Posterior vena cava (tissue), 2 donors: Measurements from ENCODE around the gene PARD3. TPM values are rescaled to one million over a fixed set of nuclear protein-coding genes. Genes with fewer than 3 reads are reported as not detected.
"Not testable (repeated sequence)": the region's sequence is repeated elsewhere in the genome, so short reads cannot be mapped to it uniquely, and the experiment has no call there.

Source experiments
- DNase-seq: peaks from one replicate; pipeline ENCODE4 v3.0.0-alpha.2; 2020; ENCODE audit warnings: low spot score
- intact Hi-C, 2 donors: fragments of 100-400 bp; cut with DNase I; formaldehyde crosslinking; loops; one replicate each; pipeline versions ENCODE4 v1.14.1 to v1.14.2; 2022 to 2023
- total RNA-seq, 2 donors: library from RNA; stranded (reverse); fragmentation: NEBNext Ultra II Directional; extraction: Animal tissue kit (Norgen Biotek cat#: 25700); gene quantifications; one replicate each; pipeline ENCODE4 v1.2.1, GENCODE V29; 2021
- donor health status: DM: yes; HTN: yes; CAD: no.
- donor health status: DM: yes; HTN: yes; CAD: no.

The PARD3 gene
- total RNA-seq, 2 donors from 2014 or later: 28.8 to 30.6 TPM

DNA sequence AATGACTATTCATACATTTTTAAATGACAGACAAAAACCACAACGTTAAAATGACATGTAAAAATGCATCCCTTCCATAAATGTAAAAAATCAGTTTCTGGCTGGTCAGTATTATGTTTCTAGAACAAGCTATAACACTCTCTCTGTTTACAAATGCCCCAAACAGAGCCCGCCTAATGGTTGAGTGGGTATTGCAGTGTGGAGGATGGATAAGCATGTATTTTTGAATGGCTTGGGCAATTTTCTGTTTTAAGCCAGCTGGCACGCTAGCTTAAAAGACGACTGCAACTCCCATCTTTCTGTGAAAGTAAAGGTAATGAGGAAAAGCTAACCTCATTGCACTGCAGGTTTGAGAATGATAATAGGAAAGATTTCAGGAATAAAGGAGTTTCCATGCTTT lies 430.7 kb downstream of the PARD3 start:
- intact Hi-C loops: no loop called here
- no peak for DNase-seq

DNA sequence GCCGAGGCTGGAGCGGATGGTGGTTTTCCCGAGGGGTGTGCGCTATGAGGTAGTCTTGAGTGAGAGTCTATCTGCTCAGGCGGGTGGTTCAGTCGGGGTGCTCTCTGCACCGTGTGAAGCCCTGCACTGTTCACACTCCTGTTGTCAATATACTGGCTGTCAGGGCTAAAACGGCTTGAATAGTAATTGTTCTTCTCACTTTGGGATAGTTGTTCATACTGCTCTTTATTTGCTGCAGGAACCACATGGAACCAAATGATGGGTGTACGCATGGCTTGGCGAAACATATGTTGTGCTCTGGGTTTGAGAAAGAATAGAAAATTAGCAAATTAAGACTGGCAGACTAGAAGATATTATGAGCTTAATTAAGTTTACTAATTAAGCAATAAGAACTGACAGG lies 432.5 kb downstream of the PARD3 start:
- DNase-seq: no peak
- intact Hi-C loops: no loop called here

DNA sequence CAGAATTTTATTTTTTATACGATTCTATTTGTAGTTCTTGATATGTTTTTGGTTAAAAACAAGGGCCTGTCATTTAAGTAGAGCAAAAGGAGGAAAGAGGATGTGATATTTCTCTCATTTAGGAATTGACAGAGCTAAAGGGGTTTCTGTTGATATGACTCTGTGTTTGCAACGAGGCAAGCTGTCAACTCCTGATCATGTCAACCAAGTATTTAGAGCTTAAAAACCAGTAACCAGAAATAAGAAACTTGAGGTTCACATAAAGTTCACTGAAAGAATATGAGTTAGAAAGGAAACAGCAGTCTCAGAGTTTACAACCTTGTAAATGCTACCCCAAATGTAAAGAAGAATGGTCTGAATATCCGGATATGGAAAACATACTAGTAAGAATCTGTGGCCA lies 434.2 kb downstream of the PARD3 start:
- intact Hi-C loops: no loop called here
- no peak for DNase-seq

DNA sequence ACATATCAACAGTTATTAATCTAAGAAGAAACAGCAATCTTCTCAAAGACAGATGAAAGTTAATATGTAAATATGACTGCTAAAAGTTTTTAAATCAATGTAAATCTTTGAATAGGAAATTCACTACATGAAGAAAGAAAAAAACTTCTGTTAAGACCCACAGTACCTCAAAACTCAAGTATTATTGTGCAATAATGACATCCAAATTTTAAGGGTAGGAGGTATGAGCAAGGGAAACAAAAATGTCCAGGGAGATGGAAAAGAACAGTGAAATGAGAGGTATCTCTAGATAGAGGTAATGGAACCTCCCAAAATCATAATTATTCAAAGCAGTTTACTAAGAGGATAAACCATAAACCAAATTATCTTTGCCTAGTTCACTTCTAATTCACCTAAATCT lies 436.8 kb downstream of the PARD3 start:
- intact Hi-C loops: no loop called here

DNA sequence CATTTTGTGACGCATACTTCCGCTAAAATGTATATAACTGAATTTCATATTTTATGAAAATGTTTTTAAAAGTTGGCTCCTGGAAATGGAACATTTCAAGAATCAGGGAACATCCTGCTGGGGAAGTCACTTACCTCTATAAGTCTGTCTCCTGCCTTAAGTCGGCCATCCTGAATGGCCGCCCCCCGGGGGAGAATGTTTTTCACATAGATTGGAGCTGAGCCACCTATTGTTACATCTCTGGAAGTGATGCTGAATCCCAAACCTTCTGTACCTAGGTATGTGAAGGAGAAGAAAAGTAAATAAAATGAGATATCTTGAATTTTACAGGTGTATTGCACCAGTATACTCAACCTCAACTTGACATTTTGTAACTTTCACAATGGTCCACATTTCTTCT lies 437.3 kb downstream of the PARD3 start:
- no peak for DNase-seq
- intact Hi-C loops: no loop called here

More for the DNA sequence above, 436.8 kb downstream of the PARD3 start:
- no peak for DNase-seq

DNA sequence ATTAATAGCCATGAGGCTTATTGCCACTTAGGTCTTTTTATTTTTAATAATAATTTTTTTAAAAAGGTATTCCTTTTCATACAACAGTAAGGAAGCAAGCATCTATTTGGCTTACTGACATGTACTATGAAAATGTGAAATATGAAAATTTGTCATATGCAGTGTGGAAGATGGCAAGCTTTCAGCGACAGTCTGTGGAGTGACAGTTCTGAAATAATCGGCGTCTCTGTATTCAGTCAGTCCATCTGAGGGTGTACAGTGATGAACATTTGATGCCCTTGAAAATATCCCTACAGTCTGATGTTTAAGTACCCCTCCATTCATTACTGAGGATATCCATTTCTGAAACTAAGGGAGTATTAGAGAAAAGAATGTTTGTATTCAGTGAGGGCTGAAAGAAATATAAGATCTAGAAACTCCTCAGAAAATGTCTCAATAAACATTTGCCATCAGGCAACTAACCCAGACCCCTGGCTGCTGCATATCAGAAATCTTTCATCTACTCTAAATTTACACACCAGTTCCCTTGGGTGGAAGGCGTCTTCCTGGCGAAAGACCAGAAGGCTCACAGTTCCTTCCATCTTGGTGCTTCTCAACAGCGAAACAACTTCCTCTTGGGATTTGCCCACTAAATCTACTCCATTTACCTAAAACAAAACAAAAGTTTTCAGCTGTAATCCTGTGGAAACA lies 440.6 kb downstream of the PARD3 start:
- DNase-seq: no peak

DNA sequence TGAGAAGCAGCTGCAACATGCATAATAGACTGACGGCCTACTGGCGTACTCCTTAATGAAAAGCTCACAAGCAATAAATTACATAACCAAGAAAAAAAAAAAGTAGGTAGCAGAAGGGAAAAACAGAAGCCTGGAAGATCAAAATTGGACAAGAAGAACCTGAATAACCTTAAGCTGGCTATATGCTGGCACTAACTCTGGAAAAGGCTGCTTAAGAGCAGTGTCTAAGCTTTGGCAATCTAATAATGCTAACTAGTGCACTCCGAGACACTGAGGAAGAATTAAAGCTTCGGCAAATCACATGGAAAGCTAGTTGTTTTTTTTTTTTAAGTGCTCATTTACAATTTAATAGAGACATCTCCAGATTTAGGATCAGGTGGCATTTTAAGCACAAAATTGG lies 441.9 kb downstream of the PARD3 start:
- intact Hi-C loops: no loop called here
- DNase-seq: no peak

More for the DNA sequence above, 440.6 kb downstream of the PARD3 start:
- intact Hi-C loops: no loop called here

DNA sequence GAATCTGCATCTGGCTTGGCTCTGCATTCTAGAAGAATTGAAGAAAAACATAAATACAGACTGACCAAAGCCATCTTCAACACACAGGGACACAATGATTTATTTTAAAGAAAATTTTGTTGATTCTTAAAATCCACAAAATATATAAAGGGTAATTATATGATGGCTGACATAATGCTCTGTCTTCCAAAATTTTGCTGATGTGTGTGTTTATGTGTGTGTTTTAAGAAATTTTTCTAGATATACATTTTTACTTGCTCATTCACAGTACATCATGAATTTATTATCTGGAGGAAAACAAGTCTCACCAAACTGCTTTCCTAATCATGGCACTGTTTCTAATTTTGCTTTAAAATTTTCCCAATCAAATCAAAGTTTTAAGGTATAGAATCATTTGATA lies 442.6 kb downstream of the PARD3 start:
- intact Hi-C loops: no loop called here
- DNase-seq: no peak

DNA sequence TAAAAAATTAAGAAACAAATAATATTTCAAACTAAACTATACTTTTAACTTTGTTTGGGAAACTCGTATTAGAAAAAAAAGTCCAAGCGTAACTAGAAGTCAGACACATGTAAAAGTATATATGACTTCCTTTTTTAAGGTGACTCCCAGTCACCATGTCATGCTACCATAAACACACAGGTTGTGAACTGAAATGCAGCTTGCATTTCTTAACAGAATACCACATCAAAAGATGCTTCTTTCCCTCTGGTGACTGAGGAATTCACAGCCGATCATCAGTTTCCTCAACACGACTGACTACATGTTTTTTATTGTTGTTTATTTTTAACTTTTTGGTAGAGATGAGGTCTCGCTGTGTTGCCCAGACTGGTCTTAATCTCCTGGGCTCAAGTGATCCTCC lies 445.0 kb downstream of the PARD3 start:
- DNase-seq: no peak
- intact Hi-C loops: no loop called here

DNA sequence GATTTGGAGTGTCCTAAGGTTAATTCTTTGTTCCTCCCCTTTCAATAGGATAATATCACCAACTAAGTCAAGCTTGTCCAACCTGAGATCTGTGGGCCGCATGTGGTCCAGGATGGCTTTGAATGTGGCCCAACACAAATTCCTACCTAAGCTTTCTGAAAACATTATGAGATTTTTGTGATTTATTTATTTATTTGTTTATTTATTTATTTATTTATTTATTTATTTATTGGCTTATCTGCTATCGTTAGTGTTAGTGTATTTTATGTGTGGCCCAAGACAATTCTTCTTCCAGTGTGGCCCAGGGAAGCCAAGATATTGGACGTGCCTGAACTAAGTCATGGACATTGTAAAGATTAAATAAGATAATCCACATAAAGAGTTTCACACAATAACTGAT lies 446.0 kb downstream of the PARD3 start:
- no peak for DNase-seq
- intact Hi-C loops: no loop called here

DNA sequence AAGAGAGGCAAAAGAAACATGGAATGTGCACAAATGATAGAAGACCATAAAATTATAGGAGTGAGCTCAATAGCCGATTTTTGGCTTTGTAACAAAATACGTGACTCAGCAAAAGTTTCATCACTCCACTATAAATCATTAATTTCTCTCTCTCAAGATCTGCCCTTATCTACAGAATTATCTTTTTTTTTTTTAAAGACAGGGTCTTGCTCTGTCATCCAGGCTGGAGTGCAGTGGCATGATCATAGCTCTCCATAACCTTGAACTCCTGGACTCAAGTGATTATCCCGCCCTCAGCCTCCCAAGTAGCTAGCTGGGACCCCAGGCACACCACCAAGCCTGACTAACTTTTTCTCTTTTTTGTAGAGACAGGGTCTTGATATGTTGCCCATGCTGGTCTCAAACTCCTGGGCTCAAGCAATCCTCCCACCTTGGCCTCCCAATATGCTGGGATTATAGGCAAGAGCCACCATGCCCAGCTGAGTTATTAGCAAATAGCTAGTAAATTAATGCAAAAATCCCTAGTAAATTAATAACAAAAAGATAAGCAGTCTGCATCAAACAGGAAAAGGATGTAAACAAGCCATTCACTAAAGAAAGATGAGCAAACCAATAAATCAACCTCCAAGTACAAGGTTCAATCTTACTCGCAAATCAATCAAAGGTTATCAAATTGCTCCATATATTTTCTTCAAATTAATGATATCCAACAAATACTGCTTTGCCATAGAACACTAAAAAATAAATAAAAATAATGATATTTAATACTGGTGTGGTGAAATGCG lies 450.7 kb downstream of the PARD3 start:
- DNase-seq: no peak
- intact Hi-C loops: no loop called here

DNA sequence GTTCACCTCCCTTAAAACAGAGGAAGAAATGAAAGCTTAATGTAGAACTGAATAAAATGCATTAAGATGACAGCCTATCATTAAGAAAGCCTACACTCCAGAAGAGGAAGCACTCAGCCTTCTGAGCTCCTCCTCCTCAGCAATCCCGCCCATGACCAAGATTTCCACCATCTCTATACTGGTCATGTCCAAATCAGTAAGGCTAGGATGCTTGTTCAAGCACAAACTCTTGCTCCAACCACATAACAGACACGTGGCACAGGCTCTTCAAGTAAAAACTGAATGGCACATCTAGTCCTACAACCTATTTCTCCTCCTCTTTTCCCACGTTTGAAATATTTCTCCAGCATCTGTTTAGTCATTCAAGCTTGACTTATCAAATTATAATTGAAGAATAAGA lies 454.1 kb downstream of the PARD3 start:
- intact Hi-C loops: no loop called here
- no peak for DNase-seq

DNA sequence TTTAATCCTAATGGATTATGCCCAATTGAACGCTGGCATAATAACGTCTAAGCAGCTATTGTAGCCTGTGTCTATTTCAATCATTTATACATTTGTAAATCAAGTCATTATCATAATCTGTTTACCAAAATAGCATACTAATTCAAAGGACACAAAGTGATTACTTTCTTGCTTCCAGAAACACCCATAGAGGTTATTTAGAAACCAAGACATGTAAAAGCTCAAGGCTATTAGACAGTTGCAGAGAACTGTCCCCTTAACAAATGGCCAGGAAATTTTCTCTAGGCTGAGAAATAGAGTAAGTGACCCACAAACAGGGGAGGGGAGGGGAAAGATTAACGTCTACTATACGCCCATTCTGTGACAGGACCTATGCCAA lies 455.7 kb downstream of the PARD3 start:
- intact Hi-C loops: loop anchor here in 1 of 2 donors (5.0 kb wide), 1 partner anchor 782 kb away; no protein-coding TSS in a partner anchor
- no peak for DNase-seq

DNA sequence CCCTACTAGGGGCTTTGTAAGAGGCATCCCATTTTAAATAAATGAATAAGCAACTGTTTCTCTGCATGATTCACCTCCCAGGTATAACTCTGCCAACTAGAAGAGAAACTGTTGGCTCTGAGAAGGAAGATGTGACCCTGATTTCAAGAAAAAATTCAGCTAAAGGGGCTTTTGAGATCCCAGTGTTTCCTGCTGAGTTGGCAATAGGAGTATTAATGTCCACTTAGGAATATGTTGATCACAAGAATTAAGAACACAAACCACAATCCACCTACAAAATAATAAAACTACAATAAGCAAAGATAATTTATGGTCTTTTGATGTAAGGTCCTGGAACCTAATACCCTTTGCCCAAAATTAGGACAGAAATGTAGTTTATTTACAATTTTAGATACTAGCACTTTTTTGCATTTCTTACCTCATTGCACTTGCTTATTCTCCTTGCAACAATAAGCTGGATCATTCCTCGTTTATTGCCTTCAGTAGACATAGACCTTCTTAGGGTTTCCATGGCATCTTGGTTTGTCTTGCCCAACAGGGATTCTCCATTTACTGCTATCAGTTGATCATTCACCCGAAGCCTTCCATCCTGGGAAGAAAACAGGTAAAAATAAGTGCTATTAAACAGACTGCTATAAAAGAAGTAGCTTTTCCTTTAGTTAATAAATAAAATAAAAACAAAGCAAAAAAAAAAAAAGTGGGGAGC lies 456.2 kb downstream of the PARD3 start:
- intact Hi-C loops: loop anchor here in 1 of 2 donors (5.0 kb wide), 1 partner anchor 782 kb away; no protein-coding TSS in a partner anchor
- no peak for DNase-seq

DNA sequence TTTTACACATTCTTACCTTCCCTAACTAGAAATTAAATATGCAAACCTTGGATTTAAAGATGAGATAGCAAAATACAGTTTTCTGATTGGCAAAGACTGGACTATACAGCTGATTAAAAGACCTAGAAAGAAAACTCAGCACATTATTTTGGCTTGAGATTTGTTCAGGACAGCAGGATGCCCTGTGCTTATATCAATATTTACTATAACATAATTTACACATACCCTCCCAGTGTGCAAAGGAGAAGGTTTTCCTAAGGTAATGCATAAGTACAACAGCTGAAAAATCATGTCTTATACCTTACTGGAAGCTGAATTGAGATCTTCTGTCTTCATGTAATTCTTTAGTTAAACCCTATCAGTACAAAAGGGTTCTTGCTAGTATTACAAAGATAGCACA lies 458.6 kb downstream of the PARD3 start:
- DNase-seq: no peak
- intact Hi-C loops: loop anchor here in 1 of 2 donors (5.0 kb wide), 1 partner anchor 779 kb away; no protein-coding TSS in a partner anchor

DNA sequence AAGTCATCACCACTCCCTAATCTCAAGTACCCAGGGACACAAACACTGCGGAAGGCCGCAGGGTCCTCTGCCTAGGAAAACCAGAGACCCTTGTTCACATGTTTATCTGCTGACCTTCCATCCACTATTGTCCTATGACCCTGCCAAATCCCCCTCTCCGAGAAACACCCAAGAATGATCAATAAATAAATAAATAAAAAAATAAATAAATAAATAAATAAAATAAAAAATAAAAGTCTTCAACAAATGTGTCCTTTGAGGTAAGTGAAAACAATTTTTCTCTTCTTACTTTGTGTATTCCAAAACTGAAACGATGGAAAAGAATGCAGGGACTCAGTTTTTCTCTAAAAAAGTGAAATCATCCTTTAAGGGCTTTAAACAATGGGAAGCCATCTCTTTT lies 461.6 kb downstream of the PARD3 start:
- intact Hi-C loops, DNase-seq: not testable (repeated sequence)

DNA sequence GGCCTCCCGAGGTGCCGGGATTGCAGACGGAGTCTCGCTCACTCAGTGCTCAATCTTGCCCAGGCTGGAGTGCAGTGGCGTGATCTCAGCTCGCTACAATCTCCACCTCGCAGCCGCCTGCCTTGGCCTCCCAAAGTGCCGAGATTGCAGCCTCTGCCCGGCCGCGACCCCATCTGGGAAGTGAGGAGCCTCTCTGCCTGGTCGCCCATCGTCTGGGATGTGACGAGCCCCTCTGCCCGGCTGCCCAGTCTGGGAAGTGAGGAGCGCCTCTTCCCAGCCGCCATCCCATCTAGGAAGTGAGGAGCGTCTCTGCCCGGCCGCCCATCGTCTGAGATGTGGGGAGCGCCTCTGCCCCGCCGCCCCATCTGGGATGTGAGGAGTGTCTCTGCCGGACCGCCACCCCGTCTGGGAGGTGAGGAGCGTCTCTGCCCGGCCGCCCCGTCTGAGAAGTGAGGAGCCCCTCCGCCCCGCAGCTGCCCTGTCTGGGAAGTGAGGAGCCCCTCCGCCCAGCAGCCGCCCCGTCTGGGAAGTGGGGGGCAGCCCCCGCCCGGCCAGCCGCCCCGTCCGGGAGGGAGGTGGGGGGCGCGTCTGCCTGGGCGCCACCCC lies 462.4 kb downstream of the PARD3 start:
- intact Hi-C loops, DNase-seq: not testable (repeated sequence)

DNA sequence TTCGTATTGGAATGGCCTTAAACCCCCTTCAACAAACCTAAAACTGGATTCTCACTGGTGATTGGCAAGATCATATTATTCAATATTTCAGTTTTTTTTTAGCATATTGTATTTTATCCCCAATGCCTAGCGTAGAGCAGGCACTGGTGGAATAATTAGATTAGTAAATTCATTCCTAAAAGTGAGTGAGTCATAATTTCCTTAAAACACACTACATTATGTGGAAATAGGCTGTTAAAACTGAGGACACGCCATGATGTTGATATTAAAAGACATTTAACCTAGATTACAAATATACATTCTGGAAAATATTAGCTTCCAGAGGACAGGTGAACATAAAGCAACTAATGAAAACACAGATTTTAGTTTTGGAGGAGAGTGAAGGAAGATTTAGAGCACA lies 463.9 kb downstream of the PARD3 start:
- no peak for DNase-seq
- intact Hi-C loops: no loop called here

DNA sequence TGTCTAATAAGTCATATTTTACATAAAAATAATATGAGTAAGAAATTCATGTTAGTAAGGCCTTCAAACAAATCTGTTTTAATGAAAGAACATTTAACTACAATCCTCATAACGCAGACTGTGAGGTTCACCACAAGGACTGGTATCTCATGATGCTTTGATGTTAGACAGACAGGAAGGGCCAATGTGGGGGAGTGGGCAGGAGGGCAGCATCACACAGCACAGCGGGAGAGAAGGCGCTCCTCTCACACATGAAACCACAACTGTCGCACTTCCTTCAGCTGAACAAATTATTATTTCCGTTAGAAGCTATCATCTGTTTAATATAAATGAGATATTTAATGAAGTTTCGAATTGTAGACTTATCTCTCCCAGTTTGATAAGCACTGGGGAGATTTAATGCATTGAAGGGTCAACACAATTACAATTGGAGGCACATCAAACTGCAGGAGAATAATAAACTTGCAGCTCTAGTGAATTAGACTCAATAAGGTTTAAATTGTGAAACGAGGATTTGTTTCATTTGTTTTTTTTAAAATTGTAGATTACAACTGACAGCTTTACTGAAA lies 466.1 kb downstream of the PARD3 start:
- no peak for DNase-seq
- intact Hi-C loops: loop anchor here in 1 of 2 donors (1.0 kb wide), 1 partner anchor 24 kb away; no protein-coding TSS in a partner anchor
